ENCODE measurements around the gene TMEM217. TPM values are rescaled to one million over a fixed set of nuclear protein-coding genes. Genes with fewer than 3 reads are reported as not detected.

Gene TMEM217
- total and polyA plus RNA-seq, 8 donors, result 2.1 to 5.3 (median 2.5) TPM

- TF ChIP-seq CTCF (IDR thresholded peaks at IDR 0.05), result no peak
- H3K4me1 ChIP-seq, result peaks cover 0 to 22% of the 10 kb centered on the region in 2 donors
- DNase-seq, result no peak
- no peak overlapping the region for H3K4me3 ChIP-seq
- H3K36me3 ChIP-seq, result no peaks in the 10 kb centered on the region
- ATAC-seq, result no peak
- no peak overlapping the region for H3K27ac ChIP-seq
- no peaks in the 10 kb centered on the region for H3K9me3 ChIP-seq
- intact Hi-C loops (cut with DNase I), result no loop called here
- H3K27me3 ChIP-seq, result no peaks in the 10 kb centered on the region
These were observed 32.4 kb downstream of the TMEM217 start for GRCh38 chr6:37225350-37226169.

GRCh38 chr6:37222992-37223391 is 35.0 kb downstream of the TMEM217 start:
- Histone ChIP-seq H3K9me3 (no peaks in the 10 kb centered on the region), H3K27me3 (no peaks in the 10 kb centered on the region), H3K27ac (peak overlapping the region in 1 of 2 donors; percentile 67), H3K4me1 (peaks cover 0 to 31% of the 10 kb centered on the region in 2 donors), H3K36me3 (no peaks in the 10 kb centered on the region), H3K4me3 (peak overlapping the region; percentile 64 to 74)
- no peak for DNase-seq
- intact Hi-C loops (cut with DNase I), result no loop called here
- no peak for ATAC-seq
- TF ChIP-seq CTCF (IDR thresholded peaks at IDR 0.05), result no peak

- no peak for TF ChIP-seq CTCF (IDR thresholded peaks at IDR 0.05)
- H3K9me3 ChIP-seq, result no peaks in the 10 kb centered on the region
- peaks cover 0 to 33% of the 10 kb centered on the region in 2 donors for H3K4me1 ChIP-seq
- H3K27ac ChIP-seq, result peak overlapping the region in 1 of 2 donors; percentile 67
- no peaks in the 10 kb centered on the region for H3K27me3 ChIP-seq
- DNase-seq (peak; percentile 72 to 94 (median 90)), ATAC-seq (peak; percentile 96)
- H3K4me3 ChIP-seq, result peak overlapping the region; percentile 64 to 74
- no peaks in the 10 kb centered on the region for H3K36me3 ChIP-seq
- intact Hi-C loops (cut with DNase I), result no loop called here
These were observed 35.6 kb downstream of the TMEM217 start for GRCh38 chr6:37222125-37222967.

- Histone ChIP-seq H3K4me1 (peaks cover 0 to 33% of the 10 kb centered on the region in 2 donors), H3K9me3 (no peaks in the 10 kb centered on the region), H3K4me3 (peak overlapping the region; percentile 64 to 74), H3K27me3 (no peaks in the 10 kb centered on the region), H3K36me3 (no peaks in the 10 kb centered on the region), H3K27ac (peak overlapping the region in 1 of 2 donors; percentile 67)
- ATAC-seq (no peak), DNase-seq (no peak)
- no peak for TF ChIP-seq CTCF (IDR thresholded peaks at IDR 0.05)
- intact Hi-C loops (cut with DNase I), result no loop called here
These were observed 36.3 kb downstream of the TMEM217 start for GRCh38 chr6:37221585-37222124.

GRCh38 chr6:37218511-37218910 is 39.4 kb downstream of the TMEM217 start:
- H3K4me1 ChIP-seq, result peaks cover 0 to 33% of the 10 kb centered on the region in 2 donors
- H3K4me3 ChIP-seq, result no peak overlapping the region
- TF ChIP-seq CTCF (IDR thresholded peaks at IDR 0.05), result no peak
- no peaks in the 10 kb centered on the region for H3K27me3 ChIP-seq
- no peak for ATAC-seq
- intact Hi-C loops (cut with DNase I), result no loop called here
- no peak for DNase-seq
- H3K27ac ChIP-seq, result peak overlapping the region in 1 of 2 donors; percentile 53
- no peaks in the 10 kb centered on the region for H3K9me3 ChIP-seq
- H3K36me3 ChIP-seq, result no peaks in the 10 kb centered on the region
